Kidney epithelial cell (primary cell): ENCODE measurements around the gene RAD51B. TPM values are rescaled to one million over a fixed set of nuclear protein-coding genes. Genes with fewer than 3 reads are reported as not detected.

ENCODE experiments used
- DNase-seq: peaks from one replicate; pipeline ENCODE4 v3.0.0-alpha.2; 2010; ENCODE audit warnings: low read depth
- H3K27me3 ChIP-seq: 2 replicates; pipeline ENCODE4 v1.6.0; 2011; ENCODE audit warnings: low read length; ENCODE audit not compliant: control insufficient read depth, insufficient read depth
- H3K36me3 ChIP-seq: 2 replicates; pipeline ENCODE4 v1.5.1; 2011; ENCODE audit warnings: low read length; ENCODE audit not compliant: control insufficient read depth, insufficient read depth
- H3K4me3 ChIP-seq: 2 replicates; pipeline ENCODE4 v1.5.1; 2011; ENCODE audit warnings: low read depth, mild to moderate bottlenecking, control low read depth, low read length
- total RNA-seq: library from RNA; depleted of rRNA; stranded (reverse); fragments of >200 nt; gene quantifications from 2 replicates; pipeline ENCODE4 v1.2.3, GENCODE V29; 2015
- TF ChIP-seq, protein P1 (sequence below): IDR thresholded peaks from 2 replicates; pipeline ENCODE4 v1.5.1; 2011; ENCODE audit warnings: mild to moderate bottlenecking, moderate library complexity, low read length, control low read depth, inconsistent platforms; ENCODE audit not compliant: insufficient read depth, poor library complexity, severe bottlenecking

Gene RAD51B
- total RNA-seq, 1 donor from 2014 or later: 9.5 TPM

DNA sequence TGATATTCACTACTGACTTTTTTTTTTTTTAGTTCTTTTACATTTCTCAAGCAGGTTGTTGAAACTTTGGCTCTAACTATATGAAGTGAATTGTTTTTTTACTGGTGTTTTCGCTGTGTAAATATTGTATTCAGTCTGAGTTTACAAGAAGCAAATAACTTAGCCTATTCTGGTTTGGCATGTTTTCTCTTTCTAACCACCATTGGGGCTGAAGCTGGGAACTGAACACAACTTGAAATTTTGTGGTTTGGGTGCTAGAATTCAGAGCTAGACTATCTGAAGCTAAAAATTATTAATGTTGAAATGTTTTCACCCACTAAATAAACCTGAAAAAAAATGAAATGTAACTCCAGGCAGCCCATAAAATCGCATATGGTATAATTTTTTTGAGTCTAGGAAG lies 37.2 kb downstream of the RAD51B start:
- TF ChIP-seq, protein P1, sequence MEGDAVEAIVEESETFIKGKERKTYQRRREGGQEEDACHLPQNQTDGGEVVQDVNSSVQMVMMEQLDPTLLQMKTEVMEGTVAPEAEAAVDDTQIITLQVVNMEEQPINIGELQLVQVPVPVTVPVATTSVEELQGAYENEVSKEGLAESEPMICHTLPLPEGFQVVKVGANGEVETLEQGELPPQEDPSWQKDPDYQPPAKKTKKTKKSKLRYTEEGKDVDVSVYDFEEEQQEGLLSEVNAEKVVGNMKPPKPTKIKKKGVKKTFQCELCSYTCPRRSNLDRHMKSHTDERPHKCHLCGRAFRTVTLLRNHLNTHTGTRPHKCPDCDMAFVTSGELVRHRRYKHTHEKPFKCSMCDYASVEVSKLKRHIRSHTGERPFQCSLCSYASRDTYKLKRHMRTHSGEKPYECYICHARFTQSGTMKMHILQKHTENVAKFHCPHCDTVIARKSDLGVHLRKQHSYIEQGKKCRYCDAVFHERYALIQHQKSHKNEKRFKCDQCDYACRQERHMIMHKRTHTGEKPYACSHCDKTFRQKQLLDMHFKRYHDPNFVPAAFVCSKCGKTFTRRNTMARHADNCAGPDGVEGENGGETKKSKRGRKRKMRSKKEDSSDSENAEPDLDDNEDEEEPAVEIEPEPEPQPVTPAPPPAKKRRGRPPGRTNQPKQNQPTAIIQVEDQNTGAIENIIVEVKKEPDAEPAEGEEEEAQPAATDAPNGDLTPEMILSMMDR: no peak
- Histone ChIP-seq H3K27me3 (no peaks in the 10 kb centered on the region), H3K4me3 (no peak overlapping the region), H3K36me3 (no peaks in the 10 kb centered on the region)
- DNase-seq: no peak

DNA sequence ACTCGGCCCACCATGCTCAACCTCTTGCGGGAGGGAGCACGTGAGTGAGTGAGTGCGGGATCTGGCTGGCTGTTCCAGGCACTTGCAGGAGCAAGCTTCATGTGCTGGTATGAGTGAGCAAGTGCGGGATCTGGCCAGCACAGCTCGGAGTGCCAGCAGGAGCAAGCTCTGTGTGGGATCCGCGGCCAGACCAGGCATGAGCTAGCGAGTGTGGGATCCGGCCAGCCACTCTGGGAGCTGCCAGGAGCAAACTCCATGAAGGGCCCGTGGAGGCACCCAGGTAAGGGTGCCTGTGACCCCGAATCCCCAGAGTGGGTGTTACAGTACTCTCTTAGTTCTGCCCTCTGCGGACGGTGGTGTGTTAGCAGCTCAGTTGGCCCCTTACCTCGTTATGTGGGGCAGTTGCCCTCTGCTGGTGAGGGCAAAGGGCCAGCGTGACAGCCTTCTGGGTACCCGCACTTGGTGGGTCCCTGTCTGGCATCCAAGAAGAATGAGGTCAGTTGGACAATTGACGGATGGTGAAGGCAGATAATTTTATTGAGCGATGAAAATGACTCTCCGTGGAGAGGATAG lies 38.3 kb downstream of the RAD51B start:
- Histone ChIP-seq H3K4me3 (no peak overlapping the region), H3K27me3 (no peaks in the 10 kb centered on the region), H3K36me3 (no peaks in the 10 kb centered on the region)
- TF ChIP-seq, protein P1: no peak
- DNase-seq: no peak

DNA sequence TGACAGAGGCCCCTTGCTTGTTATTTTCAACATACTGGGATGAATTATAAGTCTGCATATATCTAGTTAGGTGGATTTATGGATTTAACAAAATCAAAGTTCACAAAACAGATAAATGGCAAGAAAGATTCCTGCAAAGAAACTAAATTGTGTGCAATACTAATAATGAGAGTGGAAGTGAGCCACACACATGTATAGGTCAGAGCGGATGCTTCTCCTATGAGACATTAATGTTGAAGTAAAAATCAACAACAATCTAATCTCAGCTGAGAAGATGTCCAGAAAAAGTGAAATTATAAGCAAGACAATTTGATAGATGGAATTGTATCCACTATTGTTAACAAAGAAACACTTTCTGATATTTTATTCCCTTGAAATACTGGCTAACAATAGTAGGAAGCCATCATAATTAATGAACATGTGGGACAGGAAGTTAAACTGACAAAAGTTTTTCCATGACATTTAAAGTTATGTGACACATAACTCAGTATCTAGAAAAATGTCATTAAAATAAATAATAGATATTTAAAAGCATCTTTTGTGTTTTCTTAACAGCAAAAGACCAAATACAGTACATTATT lies 39.7 kb downstream of the RAD51B start:
- DNase-seq: no peak
- Histone ChIP-seq H3K36me3 (no peaks in the 10 kb centered on the region), H3K27me3 (no peaks in the 10 kb centered on the region), H3K4me3 (no peak overlapping the region)
- TF ChIP-seq, protein P1: no peak

DNA sequence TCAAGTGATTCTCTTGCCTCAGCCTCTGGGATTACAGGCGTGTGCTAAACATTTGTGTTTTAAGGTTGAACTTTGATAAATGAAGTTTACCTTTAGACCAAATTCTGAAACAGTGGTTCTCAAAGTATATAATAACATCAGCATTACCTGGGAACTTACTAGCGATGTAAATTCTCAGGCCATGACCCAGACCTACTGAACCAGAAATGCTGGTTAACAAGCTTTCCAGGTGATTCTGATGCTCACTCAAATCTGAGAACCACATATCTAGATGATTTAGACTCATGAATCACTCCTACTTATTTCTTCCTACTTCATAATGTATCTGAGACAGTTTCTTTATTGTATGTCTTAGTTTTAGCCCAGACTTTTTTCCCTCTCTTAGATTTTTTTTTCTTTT lies 43.6 kb downstream of the RAD51B start:
- Histone ChIP-seq H3K4me3 (no peak overlapping the region), H3K27me3 (no peaks in the 10 kb centered on the region), H3K36me3 (no peaks in the 10 kb centered on the region)
- DNase-seq: peak; percentile 16
- TF ChIP-seq, protein P1: no peak

DNA sequence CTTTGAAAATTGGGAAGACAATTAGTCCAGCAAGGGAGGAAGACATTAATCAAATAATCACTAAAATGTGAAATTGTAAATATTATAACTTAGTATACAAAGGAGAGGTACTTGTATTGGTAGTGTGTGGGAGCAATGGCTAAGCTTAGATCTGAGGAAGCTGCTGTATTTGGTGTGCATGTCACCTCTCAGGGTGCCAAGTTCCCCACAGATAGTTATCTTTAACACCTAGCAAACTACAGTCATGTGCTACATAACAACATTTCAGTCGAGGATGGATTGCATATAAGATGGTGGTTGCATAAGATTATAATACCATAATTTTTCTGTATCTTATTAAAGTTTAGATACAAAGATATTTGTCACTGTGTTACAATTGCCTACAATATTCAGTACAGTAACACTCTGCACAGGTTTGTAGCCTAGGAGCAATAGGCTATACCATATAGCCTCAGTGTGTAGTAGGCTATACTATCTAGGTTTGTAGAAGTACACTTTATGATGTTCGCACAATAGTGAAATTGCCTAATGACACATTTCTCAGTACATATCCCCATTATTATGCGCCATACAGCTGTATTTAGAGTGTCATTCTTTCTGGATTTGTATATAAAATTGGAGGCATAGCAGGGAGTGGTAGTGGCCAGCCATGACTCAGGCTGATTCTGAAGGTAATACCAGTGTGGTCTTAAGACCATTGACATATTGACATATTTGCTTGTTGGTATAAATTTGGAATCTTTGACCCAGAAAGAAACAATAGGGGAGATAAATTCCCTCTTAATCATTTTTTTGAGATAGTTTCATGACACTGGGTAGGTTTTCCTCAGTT lies 55.8 kb downstream of the RAD51B start:
- TF ChIP-seq, protein P1: no peak
- no peak for DNase-seq

More for the DNA sequence above, 55.8 kb downstream of the RAD51B start:
- Histone ChIP-seq H3K36me3 (no peaks in the 10 kb centered on the region), H3K4me3 (no peak overlapping the region), H3K27me3 (no peaks in the 10 kb centered on the region)
